Mammary epithelial cell (primary cell): Measurements from ENCODE around the gene STK32A.

Experiments
- CTCF ChIP-seq, 2 donors: IDR thresholded peaks in 1 of 2; conservative IDR thresholded peaks in 1 of 2; 2 replicates each; pipeline ENCODE4 v1.5.1; 2011 to 2012; ENCODE audit warnings: inconsistent platforms in 2 of 2, low read length in 2 of 2, mild to moderate bottlenecking in 2 of 2, control low read depth in 1 of 2, low read depth in 1 of 2; ENCODE audit not compliant: insufficient read depth in 1 of 2; ENCODE audit errors: extremely low read depth in 1 of 2
- EZH2 ChIP-seq: IDR thresholded peaks from 2 replicates; pipeline ENCODE4 v1.6.1; 2012; ENCODE audit warnings: low read length, inconsistent platforms, borderline replicate concordance

DNA sequence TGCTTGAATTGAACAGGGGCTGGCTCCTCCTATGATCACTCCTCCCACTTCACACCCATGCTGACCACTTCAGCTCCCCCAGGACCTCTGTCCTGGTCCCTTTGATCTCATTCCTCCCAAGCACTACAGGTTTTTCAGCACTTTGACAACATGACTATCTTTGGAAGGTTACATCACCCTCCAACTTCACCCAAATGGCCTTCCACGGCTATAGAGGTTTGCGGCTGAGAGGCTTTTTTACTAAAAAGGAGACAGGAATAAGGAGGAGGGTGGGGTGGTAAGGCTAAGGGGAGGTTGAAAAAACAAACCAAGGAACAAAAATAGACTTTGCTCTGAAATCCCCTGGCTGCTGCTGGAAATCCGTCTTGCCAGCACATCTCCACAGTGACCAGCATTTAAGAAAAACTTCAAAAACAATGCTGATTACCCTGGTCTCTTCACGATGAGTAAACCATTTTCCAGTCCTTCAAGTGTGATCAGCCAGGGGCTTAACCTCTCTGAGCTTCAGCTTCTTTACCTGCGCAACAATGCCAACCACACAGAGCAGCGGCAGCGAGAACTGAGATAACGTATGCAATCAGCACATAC lies 172.4 kb downstream of the STK32A start:
- TF ChIP-seq CTCF (conservative IDR thresholded peaks at IDR 0.05 in 1 of 2, IDR thresholded peaks at IDR 0.05 in 1 of 2; ENCODE audit: extremely low read depth in 1 of 2, insufficient read depth in 1 of 2, low read depth in 1 of 2, low read length in 2 of 2) (no peak), EZH2 (no peak)
